ENCODE data around the gene RNF111.
A peak's percentile ranks its signal among the peaks of the same experiment; 100 is the strongest.

The RNF111 gene

DNA sequence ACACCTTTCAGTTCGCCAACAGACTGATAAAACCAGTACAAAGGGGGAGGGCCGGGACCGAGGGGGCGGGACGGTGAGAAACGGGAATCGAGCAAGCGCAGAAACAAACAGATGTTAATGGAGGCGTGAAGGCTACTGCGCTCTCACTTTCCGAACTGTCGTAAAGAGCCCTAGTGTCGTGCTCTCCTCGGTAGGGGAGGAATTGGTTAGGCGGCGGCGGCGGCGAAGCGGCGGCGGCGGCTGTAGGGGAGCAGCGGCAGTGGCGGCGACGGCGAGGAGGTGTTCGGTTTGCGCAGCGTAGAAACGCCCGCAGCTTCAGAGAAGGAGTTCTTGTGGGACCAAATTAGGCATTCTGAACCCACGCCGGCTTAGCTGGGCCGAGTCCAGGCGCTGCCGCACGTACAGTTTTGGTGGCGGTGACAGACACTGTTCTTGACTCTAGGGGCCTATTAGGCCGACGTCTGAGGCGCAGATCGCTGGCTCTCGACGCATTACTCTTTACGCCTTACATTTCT lies at the start of gene RNF111:
Gene RNF111, plus strand, starts transcription at position 173 of the 515 bp plus-strand sequence. CDS start 43,160 bp downstream, outside the sequence.
- DNase-seq = peak; percentile 87
- Mint-ChIP-seq H3K4me3 (peak within 1 kb of the TSS; percentile 95), H3K4me1 (peaks cover 44% of the 10 kb centered on the region), H3K36me3 (ENCODE audit: low read depth) (peaks cover 13% of the 10 kb centered on the region), H3K27me3 (no peaks in the 10 kb centered on the region), H3K9me3 (no peaks in the 10 kb centered on the region), H3K27ac (peak within 1 kb of the TSS; percentile 87)
- ATAC-seq = peak; percentile 89

- ATAC-seq = no peak
- no peaks in the 10 kb centered on the region for H3K4me1 Mint-ChIP-seq
- no peaks in the 10 kb centered on the region for H3K27me3 Mint-ChIP-seq
These were observed 40.3 kb upstream of the RNF111 start for GRCh38 chr15:58947179-58947578.

GRCh38 chr15:58951388-58952007 lies 36.0 kb upstream of the RNF111 start:
- Mint-ChIP-seq H3K36me3 (ENCODE audit: low read depth) (no peaks in the 10 kb centered on the region), H3K27me3 (no peaks in the 10 kb centered on the region), H3K4me3 (no peak overlapping the region), H3K9me3 (no peaks in the 10 kb centered on the region), H3K27ac (no peak overlapping the region), H3K4me1 (peaks cover 7% of the 10 kb centered on the region)
- no peak for DNase-seq
- no peak for ATAC-seq

More at GRCh38 chr15:58947179-58947578, 40.3 kb upstream of the RNF111 start:
- no peaks in the 10 kb centered on the region for H3K9me3 Mint-ChIP-seq
- no peak overlapping the region for H3K27ac Mint-ChIP-seq
- no peaks in the 10 kb centered on the region for H3K36me3 Mint-ChIP-seq (ENCODE audit: low read depth)
- DNase-seq = no peak
- no peak overlapping the region for H3K4me3 Mint-ChIP-seq

DNA sequence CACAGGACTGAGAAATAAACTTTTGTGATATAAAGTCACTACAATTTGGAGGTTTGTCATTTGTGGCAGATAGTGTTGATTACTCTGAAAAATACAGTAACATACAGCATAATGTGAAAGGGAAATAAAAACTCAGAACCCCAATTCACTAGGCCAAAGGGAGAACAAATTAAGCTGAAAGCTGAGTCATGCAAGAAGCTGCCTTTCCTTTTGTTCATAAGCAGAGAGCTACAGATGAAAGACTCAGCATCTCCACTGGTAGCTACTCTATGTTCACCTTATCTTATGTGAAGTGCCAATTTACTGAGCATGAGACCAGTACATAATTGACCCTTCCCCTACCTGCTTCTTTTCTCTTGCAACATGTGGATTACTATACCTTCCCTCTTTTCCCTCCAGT lies 34.7 kb upstream of the RNF111 start:
- ATAC-seq (no peak), DNase-seq (no peak)
- no peak overlapping the region for H3K4me3 Mint-ChIP-seq
- H3K27ac Mint-ChIP-seq = no peak overlapping the region
- peaks cover 11% of the 10 kb centered on the region for H3K4me1 Mint-ChIP-seq
- H3K9me3 Mint-ChIP-seq = no peaks in the 10 kb centered on the region
- no peaks in the 10 kb centered on the region for H3K27me3 Mint-ChIP-seq
- no peaks in the 10 kb centered on the region for H3K36me3 Mint-ChIP-seq (ENCODE audit: low read depth)

DNA sequence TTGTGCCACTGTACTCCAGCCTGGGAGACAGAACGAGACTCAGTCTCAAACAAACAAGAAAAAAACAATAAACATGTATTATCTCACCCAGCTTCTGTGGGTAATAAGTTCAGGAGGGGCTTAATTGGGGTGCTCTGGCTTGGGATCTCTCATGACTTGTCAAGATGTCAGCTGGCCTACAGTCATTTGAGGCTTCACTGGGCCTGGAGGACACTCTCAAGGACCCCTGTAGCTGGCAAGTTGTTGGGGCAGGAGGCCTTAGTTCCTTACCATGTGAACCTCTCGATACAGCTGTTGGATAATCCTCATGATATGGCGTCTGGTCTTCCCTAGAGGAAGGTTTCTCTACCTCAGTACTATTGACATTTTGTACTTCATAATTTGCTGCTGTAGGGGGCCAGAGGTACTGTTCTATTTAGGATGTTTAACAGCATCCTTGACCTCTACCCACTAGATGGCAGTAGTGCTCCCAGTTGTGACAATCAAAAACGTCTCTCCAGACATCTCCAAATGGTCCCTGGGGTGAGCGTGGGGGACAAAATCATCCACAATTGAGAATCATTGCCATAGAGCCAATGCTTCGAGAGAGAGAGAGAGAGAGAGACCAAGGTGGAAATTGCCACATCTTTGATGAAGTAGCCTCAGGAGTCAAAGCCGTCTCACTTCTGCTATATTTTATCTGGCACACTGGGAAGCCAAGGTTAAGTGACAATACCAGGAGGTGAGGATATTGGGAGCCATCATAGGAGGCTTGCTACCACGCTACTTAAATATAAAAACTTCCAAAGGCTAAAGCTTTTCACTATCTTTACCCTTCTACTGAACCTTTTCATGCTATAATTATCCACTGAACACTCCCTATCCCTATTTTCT lies 30.1 kb upstream of the RNF111 start:
- no peaks in the 10 kb centered on the region for H3K36me3 Mint-ChIP-seq (ENCODE audit: low read depth)
- no peak overlapping the region for H3K27ac Mint-ChIP-seq
- DNase-seq (peak; percentile 65), ATAC-seq (peak; percentile 79)
- H3K4me3 Mint-ChIP-seq = no peak overlapping the region
- H3K9me3 Mint-ChIP-seq = no peaks in the 10 kb centered on the region
- peaks cover 11% of the 10 kb centered on the region for H3K4me1 Mint-ChIP-seq
- H3K27me3 Mint-ChIP-seq = no peaks in the 10 kb centered on the region

GRCh38 chr15:58958811-58959210 lies 28.7 kb upstream of the RNF111 start:
- Mint-ChIP-seq H3K4me3 (no peak overlapping the region), H3K27ac (no peak overlapping the region)

DNA sequence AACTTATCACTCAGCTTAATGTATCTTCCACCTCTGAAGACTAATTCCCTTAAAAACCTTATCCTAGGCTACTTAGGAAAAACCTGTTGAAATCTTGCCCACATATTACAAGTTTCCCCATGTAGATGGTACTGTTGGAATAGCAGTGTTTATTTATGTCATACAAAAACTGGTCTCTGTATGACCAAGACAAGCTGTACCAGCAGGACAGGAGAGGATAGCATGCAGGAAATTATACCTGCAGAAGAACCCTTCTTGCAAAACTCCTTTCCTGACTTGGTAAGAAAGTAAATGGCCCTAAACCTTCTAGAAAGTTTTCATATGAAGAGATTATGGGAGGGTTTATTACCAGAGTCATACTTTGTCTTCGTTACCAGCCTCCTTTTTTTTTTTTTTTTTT lies 25.3 kb upstream of the RNF111 start:
- Mint-ChIP-seq H3K27me3 (no peaks in the 10 kb centered on the region), H3K36me3 (ENCODE audit: low read depth) (no peaks in the 10 kb centered on the region), H3K4me3 (no peak overlapping the region), H3K9me3 (no peaks in the 10 kb centered on the region), H3K4me1 (peaks cover 4% of the 10 kb centered on the region), H3K27ac (no peak overlapping the region)
- DNase-seq (no peak), ATAC-seq (no peak)

More at GRCh38 chr15:58958811-58959210, 28.7 kb upstream of the RNF111 start:
- H3K36me3 Mint-ChIP-seq (ENCODE audit: low read depth) = no peaks in the 10 kb centered on the region
- DNase-seq = no peak
- peaks cover 4% of the 10 kb centered on the region for H3K4me1 Mint-ChIP-seq
- ATAC-seq = no peak
- H3K27me3 Mint-ChIP-seq = no peaks in the 10 kb centered on the region
- H3K9me3 Mint-ChIP-seq = no peaks in the 10 kb centered on the region

DNA sequence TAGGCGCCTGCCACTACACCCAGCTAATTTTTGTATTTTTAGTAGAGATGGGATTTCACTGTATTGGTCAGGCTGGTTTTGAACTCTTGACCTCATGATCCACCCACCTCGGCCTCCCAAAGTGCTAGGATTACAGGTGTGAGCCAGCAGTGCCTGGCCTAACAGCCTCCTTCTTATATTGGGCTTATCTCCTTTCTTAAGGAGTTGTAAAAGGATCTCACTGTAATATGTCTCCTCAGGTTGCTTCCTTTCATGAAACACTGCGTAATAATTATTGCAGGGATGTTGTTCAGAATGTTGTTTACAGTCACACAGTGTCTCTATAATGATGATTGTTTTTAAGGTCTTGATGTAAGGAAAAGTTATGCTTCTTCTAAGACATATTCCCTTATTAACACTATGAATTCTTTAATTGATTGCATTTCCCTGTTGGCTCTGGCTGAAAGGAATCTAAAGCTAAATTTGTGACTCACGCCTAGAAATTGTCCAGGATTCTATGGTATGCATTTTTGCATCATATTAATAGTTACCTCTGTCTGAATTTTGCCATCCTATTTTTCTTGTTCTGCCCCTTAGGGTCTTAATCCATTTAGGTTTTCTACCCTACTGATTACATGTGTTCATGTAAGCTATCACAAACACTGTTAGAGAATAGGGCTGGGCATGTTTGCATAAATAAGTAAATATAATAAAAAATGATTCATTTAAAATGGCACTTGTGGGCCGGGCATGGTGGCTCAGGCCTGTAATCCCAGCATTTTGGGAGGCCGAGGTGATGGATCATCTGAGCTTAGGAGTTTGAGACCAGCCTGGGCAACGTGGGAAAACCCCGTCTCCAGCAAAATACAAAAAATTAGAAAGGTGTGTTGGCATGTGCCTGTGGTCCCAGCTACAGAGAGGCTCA lies 24.5 kb upstream of the RNF111 start:
- Mint-ChIP-seq H3K27ac (no peak overlapping the region), H3K36me3 (ENCODE audit: low read depth) (no peaks in the 10 kb centered on the region), H3K4me1 (no peaks in the 10 kb centered on the region), H3K27me3 (no peaks in the 10 kb centered on the region), H3K9me3 (no peaks in the 10 kb centered on the region), H3K4me3 (no peak overlapping the region)
- no peak for DNase-seq
- no peak for ATAC-seq

DNA sequence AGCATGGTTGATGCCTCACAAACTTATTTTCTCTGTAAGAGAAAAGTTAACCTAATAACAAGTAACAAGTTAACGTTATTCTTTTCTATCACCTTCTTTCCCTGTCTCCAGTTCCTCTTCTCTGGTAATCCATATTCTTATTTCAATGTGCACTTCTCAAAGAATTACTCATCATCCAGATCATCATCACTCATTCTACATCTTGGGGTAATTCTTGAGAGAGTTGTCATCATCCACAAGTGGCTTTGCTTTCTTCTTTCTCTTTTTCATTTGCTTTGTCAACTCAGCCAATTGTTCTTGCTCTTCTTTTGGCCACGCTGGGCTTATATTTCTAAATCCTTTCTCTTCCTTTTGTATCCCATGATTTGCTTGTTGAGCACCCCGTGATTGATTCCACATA lies 20.8 kb upstream of the RNF111 start:
- H3K9me3 Mint-ChIP-seq = no peaks in the 10 kb centered on the region
- no peaks in the 10 kb centered on the region for H3K36me3 Mint-ChIP-seq (ENCODE audit: low read depth)

GRCh38 chr15:58967479-58967878 lies 20.0 kb upstream of the RNF111 start:
- Mint-ChIP-seq H3K36me3 (ENCODE audit: low read depth) (no peaks in the 10 kb centered on the region), H3K9me3 (no peaks in the 10 kb centered on the region), H3K4me3 (no peak overlapping the region), H3K4me1 (no peaks in the 10 kb centered on the region), H3K27me3 (no peaks in the 10 kb centered on the region), H3K27ac (no peak overlapping the region)
- ATAC-seq (no peak), DNase-seq (no peak)

More for the DNA sequence above, 20.8 kb upstream of the RNF111 start:
- Mint-ChIP-seq H3K27me3 (no peaks in the 10 kb centered on the region), H3K4me1 (no peaks in the 10 kb centered on the region), H3K27ac (no peak overlapping the region), H3K4me3 (no peak overlapping the region)
- no peak for ATAC-seq
- no peak for DNase-seq

DNA sequence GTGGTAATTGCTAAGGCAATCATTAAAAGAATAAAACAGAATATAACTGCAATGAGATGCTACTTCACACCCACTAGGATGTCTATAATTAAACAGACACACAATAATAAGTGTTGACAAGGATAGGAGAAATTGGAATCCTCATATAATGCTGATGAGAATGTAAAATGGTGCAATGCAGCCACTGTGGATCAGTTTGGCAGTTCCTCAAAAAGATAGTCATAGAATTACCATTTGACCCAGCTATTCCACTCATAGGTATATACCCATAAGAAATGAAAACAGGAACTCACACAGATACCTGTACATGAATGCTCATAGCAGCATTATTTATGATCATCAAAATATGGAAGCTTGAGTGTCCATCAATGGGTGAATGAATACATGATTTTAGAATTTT lies 9.6 kb upstream of the RNF111 start:
- Mint-ChIP-seq H3K27ac (no peak overlapping the region), H3K4me3 (no peak overlapping the region), H3K36me3 (ENCODE audit: low read depth) (no peaks in the 10 kb centered on the region), H3K9me3 (no peaks in the 10 kb centered on the region), H3K27me3 (no peaks in the 10 kb centered on the region), H3K4me1 (peaks cover 54% of the 10 kb centered on the region)
- DNase-seq (no peak), ATAC-seq (no peak)

GRCh38 chr15:58980351-58980939 lies 7.0 kb upstream of the RNF111 start:
- Mint-ChIP-seq H3K36me3 (ENCODE audit: low read depth) (no peaks in the 10 kb centered on the region), H3K27ac (peak overlapping the region; percentile 16), H3K4me3 (no peak overlapping the region), H3K4me1 (peaks cover 45% of the 10 kb centered on the region), H3K27me3 (no peaks in the 10 kb centered on the region), H3K9me3 (no peaks in the 10 kb centered on the region)
- no peak for DNase-seq
- no peak for ATAC-seq

DNA sequence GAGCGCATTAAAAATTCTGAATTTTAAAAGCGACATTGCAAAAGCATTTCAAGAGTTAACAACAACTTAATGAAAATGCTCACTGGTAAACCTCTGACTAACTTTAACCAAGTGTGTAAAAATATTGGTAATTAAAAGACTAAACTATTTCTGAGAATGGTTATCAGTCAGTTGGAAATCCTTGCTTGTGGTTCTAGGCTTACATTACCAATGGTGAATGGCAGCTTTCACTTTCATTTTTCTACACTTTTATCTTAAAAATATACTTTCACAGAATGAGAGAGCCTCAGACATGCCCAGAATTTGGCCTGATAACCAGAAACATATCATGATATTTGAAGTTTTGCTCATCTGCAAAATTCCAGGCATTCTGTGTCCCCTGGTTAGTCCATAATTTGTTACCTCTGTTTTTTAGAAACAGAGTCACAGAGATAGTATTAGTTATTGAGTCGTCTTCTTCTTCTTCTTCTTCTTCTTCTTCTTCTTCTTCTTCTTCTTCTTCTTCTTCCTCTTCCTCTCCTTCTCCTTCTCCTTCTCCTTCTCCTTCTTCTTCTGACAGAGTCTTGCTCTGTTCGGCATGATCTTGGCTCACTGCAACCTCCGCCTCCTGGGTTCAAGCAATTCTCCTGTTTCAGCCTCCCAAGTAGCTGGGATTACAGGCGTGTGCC lies 5.5 kb upstream of the RNF111 start:
- ATAC-seq = peak; percentile 41
- Mint-ChIP-seq H3K27ac (peak overlapping the region; percentile 52), H3K4me1 (peaks cover 41% of the 10 kb centered on the region)

More for the DNA sequence above, 5.5 kb upstream of the RNF111 start:
- Mint-ChIP-seq H3K9me3 (no peaks in the 10 kb centered on the region), H3K27me3 (no peaks in the 10 kb centered on the region), H3K4me3 (peak overlapping the region; percentile 19), H3K36me3 (ENCODE audit: low read depth) (no peaks in the 10 kb centered on the region)
- DNase-seq = no peak
